ENCODE data around the gene TLR8. TPM values are rescaled to one million over a fixed set of nuclear protein-coding genes. Genes with fewer than 3 reads are reported as not detected.

The TLR8 gene
- total and polyA plus RNA-seq, 2 of the 13 experiments (the other 11 are each of a cell fraction or from before 2014, with no cell fraction given), result not detected

GRCh38 chrX:12953420-12953819 is 47.0 kb downstream of the TLR8 start:
- no peak overlapping the region for H3K4me3 ChIP-seq (replicated peaks in 1 of 3; ENCODE audit: insufficient read depth in 1 of 3, low read depth in 2 of 3, low read length in 3 of 3)
- TF ChIP-seq THAP7 (CRISPR knock-in tag; IDR thresholded peaks at IDR 0.05) (no peak), GPBP1L1 (CRISPR knock-in tag; IDR thresholded peaks at IDR 0.05) (no peak), TOPORS (CRISPR knock-in tag; IDR thresholded peaks at IDR 0.05) (no peak), THRA (CRISPR knock-in tag; IDR thresholded peaks at IDR 0.05; ENCODE audit: borderline replicate concordance) (no peak), ZNF589 (CRISPR knock-in tag; conservative IDR thresholded peaks at IDR 0.05) (no peak), DPF2 (CRISPR knock-in tag; IDR thresholded peaks at IDR 0.05; ENCODE audit: borderline replicate concordance, low read depth) (no peak), REPIN1 (CRISPR knock-in tag; IDR thresholded peaks at IDR 0.05; ENCODE audit: borderline replicate concordance, low read depth) (no peak), NFYB (CRISPR knock-in tag; IDR thresholded peaks at IDR 0.05) (no peak), ZNF678 (CRISPR knock-in tag; IDR thresholded peaks at IDR 0.05) (no peak), TRIM24 (CRISPR knock-in tag; IDR thresholded peaks at IDR 0.05) (no peak), NR0B2 (CRISPR knock-in tag; IDR thresholded peaks at IDR 0.05) (no peak), PHF8 (CRISPR knock-in tag; IDR thresholded peaks at IDR 0.05) (no peak), ZNF564 (CRISPR knock-in tag; IDR thresholded peaks at IDR 0.05) (no peak)
- in situ Hi-C loops (cut with HindIII; ENCODE audit: extremely low pct_ligation_motif_present, low pct_unique_long_range_greater_than_20kb) (loop anchor here (10.0 kb wide), 1 partner anchor 541 kb away; no protein-coding TSS in a partner anchor), intact Hi-C loops (cut with micrococcal nuclease; ENCODE audit: unreplicated experiment) (no loop called here)
- FAIRE-seq, result no peak
- no TSS peak for BruUV-seq (replicated peaks)
- DNase-seq (ENCODE audit: low spot score), result no peak
- peaks cover 46% of the 10 kb centered on the region for H3K4me1 ChIP-seq (ENCODE audit: insufficient read depth, low read length)
- no peaks in the 10 kb centered on the region for H3K9me3 ChIP-seq (ENCODE audit: low read length)
- POLR2A ChIA-PET, result no interaction called here
- no peak overlapping the region for H2AFZ ChIP-seq (ENCODE audit: low read length)
- no peak overlapping the region for H3K4me2 ChIP-seq (ENCODE audit: low read depth, low read length)
- WGBS (ENCODE audit: low lambda C conversion rate), result 96% methylated on average over 8 of the region's 8 CpGs
- H3K27me3 ChIP-seq (ENCODE audit: control insufficient read depth in 1 of 2, insufficient read depth in 2 of 2, low read length in 2 of 2), result no peaks in the 10 kb centered on the region
- no peak overlapping the region for H3K27ac ChIP-seq (ENCODE audit: extremely low read length, insufficient read depth, low read length)
- CTCF ChIA-PET (ENCODE audit: low intra/inter-chr PET ratio, low total read pairs), result no interaction called here
- no peak for ATAC-seq
- no peaks in the 10 kb centered on the region for H3K36me3 ChIP-seq (replicated peaks in 1 of 2; ENCODE audit: control insufficient read depth in 1 of 2, insufficient read depth in 2 of 2, low read length in 2 of 2)
- no peaks in the 10 kb centered on the region for H3K79me2 ChIP-seq (ENCODE audit: insufficient read depth, low read length)
- H3K9ac ChIP-seq (ENCODE audit: insufficient read depth, low read depth, low read length), result no peak overlapping the region
- H4K20me1 ChIP-seq (ENCODE audit: insufficient read depth, low read length), result no peaks in the 10 kb centered on the region

Measured in HepG2 (cell line).